Suprapubic skin (tissue), 3 donors: ENCODE measurements around the gene SLC16A11.

Experiments
- CTCF ChIP-seq, 2 donors: fragments of 200-600 bp in 1 of 2; fragments of 450-650 bp in 1 of 2; sonication (generic) in 1 of 2; IDR thresholded peaks; one replicate each; pipeline ENCODE4 v1.5.1; 2016 to 2019; ENCODE audit warnings: antibody characterized with exemption in 2 of 2, mild to moderate bottlenecking in 1 of 2, moderate library complexity in 1 of 2
- EP300 ChIP-seq: sonication (generic); formaldehyde crosslinking; IDR thresholded peaks from one replicate; pipeline ENCODE4 v1.6.1; 2017; ENCODE audit warnings: antibody characterized with exemption

GRCh38 chr17:7019839-7020519 lies 23.9 kb downstream of the SLC16A11 start:
- TF ChIP-seq CTCF (IDR thresholded peaks at IDR 0.05) (no peak), EP300 (no peak)
